Testis (tissue), 5 donors: Measurements from ENCODE around the gene HLA-C. TPM values are rescaled to one million over a fixed set of nuclear protein-coding genes. Genes with fewer than 3 reads are reported as not detected.

Source experiments
- DNase-seq: peaks from one replicate; pipeline ENCODE4 v3.0.0-alpha.2; 2019
- H3K27ac ChIP-seq, 2 donors: fragments of 200-600 bp; sonication (generic); one replicate each; pipeline ENCODE4 v1.5.1; 2019
- H3K27me3 ChIP-seq: fragments of 200-600 bp; sonication (generic); one replicate; pipeline ENCODE4 v1.5.1; 2019
- H3K36me3 ChIP-seq: fragments of 200-600 bp; sonication (generic); one replicate; pipeline ENCODE4 v1.5.1; 2017; ENCODE audit warnings: low read depth; ENCODE audit errors: missing control alignments
- H3K4me1 ChIP-seq: fragments of 200-600 bp; sonication (generic); one replicate; pipeline ENCODE4 v1.5.1; 2019
- H3K4me3 ChIP-seq, 2 donors: fragments of 200-600 bp; sonication (generic); one replicate each; pipeline ENCODE4 v1.5.1; 2017 to 2019
- H3K9me3 ChIP-seq: fragments of 200-600 bp; sonication (generic); one replicate; pipeline ENCODE4 v1.5.1; 2017
- CTCF ChIP-seq, 3 experiments: fragments of 450-650 bp in 2 of 3; fragments of 200-600 bp in 1 of 3; sonication (generic) in 1 of 3; IDR thresholded peaks; one replicate each; pipeline ENCODE4 v1.5.1; 2016 to 2019; ENCODE audit warnings: antibody characterized with exemption in 3 of 3, mild to moderate bottlenecking in 2 of 3, moderate library complexity in 1 of 3
- POLR2A ChIP-seq: fragments of 450-650 bp; IDR thresholded peaks from one replicate; pipeline ENCODE4 v1.6.1; 2017; ENCODE audit warnings: antibody characterized with exemption, mild to moderate bottlenecking, moderate library complexity
- WGBS, 2 donors: methylation state at CpG; one replicate each; pipeline ENCODE4 v1.1.5; 2018; 5-methylcytosine and 5-hydroxymethylcytosine counted together
- intact Hi-C: fragments of 100-400 bp; cut with DNase I; formaldehyde crosslinking; loops from one replicate; pipeline ENCODE4 v1.15.1; 2023; ENCODE audit warnings: low total_unique reads
- long read RNA-seq, 2 donors: transcript quantifications; one replicate each; lab custom pipeline, GENCODE V29; 2026
- polyA plus RNA-seq: library from polyadenylated mRNA; stranded (reverse); fragments of 350-450 nt; fragmentation: Illumina TruSeq; extraction: RNeasy Lipid Tissue Mini Kit (QIAGEN cat#74804); gene quantifications from one replicate; pipeline ENCODE4 v1.2.3, GENCODE V29; 2014; ENCODE audit warnings: low read depth, low replicate concordance; ENCODE audit not compliant: insufficient read depth
- total RNA-seq, 2 donors: library from RNA; depleted of rRNA; stranded (reverse); fragments of >200 nt; gene quantifications; one replicate each; pipeline ENCODE4 v1.2.3, GENCODE V29; 2016

HLA-C gene
- total RNA-seq (100 to 1,000 TPM; 104 to 135 TPM), polyA plus RNA-seq (213 TPM)
- long read RNA-seq, donor 1, transcript HLA-C-201 (8 exons, 1,536 nt), result major isoform, 46 of 98 reads
- long read RNA-seq, donor 1, partial matches to known transcripts, result 44 of 98 reads
- long read RNA-seq, donor 1, other reads (novel, unspliced or antisense), result 0 of 98 reads
- long read RNA-seq, donor 2, transcript HLA-C-208 (6 exons, 1,880 nt), result minor isoform, 6 of 62 reads
- long read RNA-seq, donor 2, transcript HLA-C-201 (8 exons, 1,536 nt), result major isoform, 37 of 62 reads
- long read RNA-seq, donor 2, partial matches to known transcripts, result 11 of 62 reads
- long read RNA-seq, donor 2, other reads (novel, unspliced or antisense), result 0 of 62 reads

DNA sequence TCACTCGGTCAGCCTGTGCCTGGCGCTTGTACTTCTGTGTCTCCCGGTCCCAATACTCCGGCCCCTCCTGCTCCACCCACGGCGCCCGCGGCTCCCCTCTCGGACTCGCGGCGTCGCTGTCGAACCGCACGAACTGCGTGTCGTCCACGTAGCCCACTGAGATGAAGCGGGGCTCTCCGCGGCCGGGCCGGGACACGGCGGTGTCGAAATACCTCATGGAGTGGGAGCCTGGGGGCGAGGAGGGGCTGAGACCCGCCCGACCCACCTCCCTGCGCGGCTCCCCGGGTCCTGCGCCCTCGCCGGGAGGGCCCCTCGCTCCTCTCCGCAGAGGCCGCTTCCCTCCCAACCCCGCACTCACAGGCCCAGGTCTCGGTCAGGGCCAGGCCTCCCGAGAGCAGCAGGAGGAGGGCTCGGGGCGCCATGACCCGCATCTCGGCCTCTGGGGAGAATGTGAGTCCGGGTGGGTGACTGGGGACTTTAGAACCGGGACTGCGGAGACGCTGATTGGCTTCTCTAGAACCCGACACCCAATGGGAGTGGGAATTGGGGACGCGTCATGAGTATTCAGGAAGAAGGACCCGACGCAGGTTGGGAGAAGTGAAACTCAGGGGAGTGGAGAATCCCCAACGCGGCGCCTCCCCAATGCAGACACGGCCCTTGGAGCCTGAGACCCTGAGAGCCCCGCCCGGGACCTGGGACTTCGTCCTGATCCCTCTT lies at the start of gene HLA-C:
Gene HLA-C (minus strand): TSS at position 452 of the 717 bp plus-strand sequence. CDS start 21 bp downstream, at position 431.
- intact Hi-C loops, result loop anchor here (2.0 kb wide), 1 partner anchor 83 kb away; no protein-coding TSS in a partner anchor
- Histone ChIP-seq H3K27me3 (no peaks in the 10 kb centered on the region), H3K27ac (peak within 1 kb of the TSS; percentile 81 to 95), H3K36me3 (no peaks in the 10 kb centered on the region), H3K4me3 (peak within 1 kb of the TSS; percentile 76), H3K9me3 (no peaks in the 10 kb centered on the region), H3K4me1 (no peaks in the 10 kb centered on the region)
- TF ChIP-seq POLR2A, result peak; percentile 47
- no peak for TF ChIP-seq CTCF (IDR thresholded peaks at IDR 0.05)
- 0% methylated on average over 22 to 62 of the region's 62 CpGs for WGBS, 2 donors
- peak; percentile 96 for DNase-seq

GRCh38 chr6:31321005-31321707 lies 49.3 kb upstream of the HLA-C start:
- 0 to 48% methylated on average over 1 of the region's 1 CpG for WGBS, 2 donors

GRCh38 chr6:31317036-31317435 lies 45.1 kb upstream of the HLA-C start:
- H3K9me3 ChIP-seq, result no peaks in the 10 kb centered on the region
- H3K4me3 ChIP-seq, result no peak overlapping the region
- no peaks in the 10 kb centered on the region for H3K4me1 ChIP-seq
- no peaks in the 10 kb centered on the region for H3K27me3 ChIP-seq
- H3K27ac ChIP-seq, result no peak overlapping the region
- WGBS, 2 donors, result 38 to 58% methylated on average over 2 of the region's 2 CpGs
- intact Hi-C loops, result no loop called here
- H3K36me3 ChIP-seq, result no peaks in the 10 kb centered on the region
- DNase-seq, result no peak
- no peak for TF ChIP-seq POLR2A
- no peak for TF ChIP-seq CTCF (IDR thresholded peaks at IDR 0.05)

More at GRCh38 chr6:31321005-31321707, 49.3 kb upstream of the HLA-C start:
- Histone ChIP-seq H3K27me3 (no peaks in the 10 kb centered on the region), H3K27ac (no peak overlapping the region), H3K9me3 (no peaks in the 10 kb centered on the region), H3K4me1 (no peaks in the 10 kb centered on the region), H3K4me3 (no peak overlapping the region), H3K36me3 (no peaks in the 10 kb centered on the region)
- intact Hi-C loops, result no loop called here
- no peak for DNase-seq
- TF ChIP-seq POLR2A (no peak), CTCF (IDR thresholded peaks at IDR 0.05) (no peak)

DNA sequence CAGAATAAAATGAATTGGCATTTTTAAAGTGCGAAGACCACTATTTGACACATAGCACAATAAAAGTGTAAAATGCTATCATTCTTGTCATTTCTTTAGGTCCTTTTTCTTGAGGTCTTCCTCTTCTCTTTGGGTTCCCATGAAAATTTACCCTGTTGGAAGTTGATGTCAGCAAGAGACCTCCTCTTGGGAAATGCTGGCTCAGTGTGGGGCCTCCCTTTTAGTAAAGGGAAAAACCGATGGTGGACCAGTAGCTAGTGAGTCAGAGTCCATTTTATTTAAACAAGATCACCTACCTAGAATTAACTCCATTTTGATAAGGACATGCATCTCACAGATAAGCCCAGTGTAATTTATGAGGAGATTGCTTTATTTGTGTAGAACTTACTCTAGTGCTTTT lies 37.7 kb upstream of the HLA-C start:
- H3K36me3 ChIP-seq, result no peaks in the 10 kb centered on the region
- TF ChIP-seq POLR2A (no peak), CTCF (IDR thresholded peaks at IDR 0.05) (no peak)
- no peak for DNase-seq
- WGBS, 2 donors, result 72 to 80% methylated on average over 2 of the region's 2 CpGs
- no peaks in the 10 kb centered on the region for H3K9me3 ChIP-seq
- no peak overlapping the region for H3K27ac ChIP-seq
- H3K4me3 ChIP-seq, result no peak overlapping the region
- H3K4me1 ChIP-seq, result peaks cover 4% of the 10 kb centered on the region
- intact Hi-C loops, result no loop called here
- H3K27me3 ChIP-seq, result no peaks in the 10 kb centered on the region
